Testis (tissue), 3 donors: ENCODE measurements around the gene PTPRN2. TPM values are rescaled to one million over a fixed set of nuclear protein-coding genes. Genes with fewer than 3 reads are reported as not detected.

ENCODE experiments used
- DNase-seq: peaks from one replicate; pipeline ENCODE4 v3.0.0-alpha.2; 2019
- H3K27ac ChIP-seq, 2 donors: fragments of 200-600 bp; sonication (generic); one replicate each; pipeline ENCODE4 v1.5.1; 2019
- H3K27me3 ChIP-seq: fragments of 200-600 bp; sonication (generic); one replicate; pipeline ENCODE4 v1.5.1; 2019
- H3K36me3 ChIP-seq: fragments of 200-600 bp; sonication (generic); one replicate; pipeline ENCODE4 v1.5.1; 2017; ENCODE audit warnings: low read depth; ENCODE audit errors: missing control alignments
- H3K4me1 ChIP-seq: fragments of 200-600 bp; sonication (generic); one replicate; pipeline ENCODE4 v1.5.1; 2019
- H3K4me3 ChIP-seq, 2 donors: fragments of 200-600 bp; sonication (generic); one replicate each; pipeline ENCODE4 v1.5.1; 2017 to 2019
- H3K9me3 ChIP-seq: fragments of 200-600 bp; sonication (generic); one replicate; pipeline ENCODE4 v1.5.1; 2017
- POLR2A ChIP-seq: fragments of 450-650 bp; IDR thresholded peaks from one replicate; pipeline ENCODE4 v1.6.1; 2017; ENCODE audit warnings: antibody characterized with exemption, mild to moderate bottlenecking, moderate library complexity
- WGBS, 2 donors: methylation state at CpG; one replicate each; pipeline ENCODE4 v1.1.5; 2018; 5-methylcytosine and 5-hydroxymethylcytosine counted together
- intact Hi-C: fragments of 100-400 bp; cut with DNase I; formaldehyde crosslinking; loops from one replicate; pipeline ENCODE4 v1.15.1; 2023; ENCODE audit warnings: low total_unique reads
- polyA plus RNA-seq: library from polyadenylated mRNA; stranded (reverse); fragments of 350-450 nt; fragmentation: Illumina TruSeq; extraction: RNeasy Lipid Tissue Mini Kit (QIAGEN cat#74804); gene quantifications from one replicate; pipeline ENCODE4 v1.2.3, GENCODE V29; 2014; ENCODE audit warnings: low read depth, low replicate concordance; ENCODE audit not compliant: insufficient read depth
- total RNA-seq, 2 donors: library from RNA; depleted of rRNA; stranded (reverse); fragments of >200 nt; gene quantifications; one replicate each; pipeline ENCODE4 v1.2.3, GENCODE V29; 2016
- TF ChIP-seq, protein P1 (sequence below), 3 experiments: fragments of 450-650 bp in 2 of 3; fragments of 200-600 bp in 1 of 3; sonication (generic) in 1 of 3; IDR thresholded peaks; one replicate each; pipeline ENCODE4 v1.5.1; 2016 to 2019; ENCODE audit warnings: antibody characterized with exemption in 3 of 3, mild to moderate bottlenecking in 2 of 3, moderate library complexity in 1 of 3

The PTPRN2 gene
- total and polyA plus RNA-seq, 3 donors from 2014 or later = 9.3 to 10.8 (median 9.8) TPM

DNA sequence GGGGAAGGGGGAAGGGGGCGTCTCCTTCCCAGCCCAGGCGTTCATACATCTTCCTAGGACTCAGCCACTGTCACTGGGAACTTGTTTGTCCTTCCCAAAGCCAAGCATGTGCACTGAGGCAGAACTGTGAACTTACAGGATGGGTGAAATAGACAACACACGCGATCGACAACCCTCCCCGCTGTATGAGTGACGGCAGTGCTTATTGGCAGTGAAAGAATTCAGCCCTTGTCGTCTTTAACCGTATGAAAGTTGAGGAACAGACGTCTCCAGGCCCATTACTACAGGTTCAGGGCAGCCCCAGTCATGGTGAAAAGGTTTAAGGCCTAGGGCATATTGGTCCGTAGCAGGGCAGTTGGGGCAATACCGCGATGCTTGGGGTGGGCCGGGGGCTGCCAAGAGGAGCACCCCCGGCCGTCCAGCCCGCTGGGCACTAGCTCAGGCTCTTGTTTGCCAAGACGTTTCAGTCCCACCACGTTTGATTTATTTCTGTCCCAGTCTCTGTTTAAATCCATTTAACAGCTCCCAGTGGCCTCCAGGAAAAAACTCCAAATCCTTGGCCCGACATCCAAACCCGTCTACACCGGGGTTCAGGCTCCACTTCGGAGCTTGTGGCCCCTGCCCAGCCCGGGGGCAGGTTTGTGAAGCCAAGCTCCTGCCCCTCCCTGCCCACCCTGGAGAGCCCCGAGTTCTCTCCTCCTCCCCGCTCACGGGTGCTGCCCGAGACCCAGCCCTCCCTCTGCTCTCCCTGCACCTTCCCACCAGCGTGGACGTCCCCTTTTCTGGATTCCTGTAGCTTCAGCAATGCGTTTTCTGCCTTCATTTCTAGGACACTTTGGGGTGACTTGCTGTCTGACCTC is 1091.0 kb downstream of the PTPRN2 start:
- Histone ChIP-seq H3K4me1 (no peaks in the 10 kb centered on the region), H3K36me3 (no peaks in the 10 kb centered on the region), H3K9me3 (no peaks in the 10 kb centered on the region), H3K27me3 (no peaks in the 10 kb centered on the region), H3K27ac (no peak overlapping the region), H3K4me3 (no peak overlapping the region)
- no peak for DNase-seq
- 78 to 82% methylated on average over 31 of the region's 31 CpGs for WGBS, 2 donors
- intact Hi-C loops = no loop called here
- TF ChIP-seq, protein P1, sequence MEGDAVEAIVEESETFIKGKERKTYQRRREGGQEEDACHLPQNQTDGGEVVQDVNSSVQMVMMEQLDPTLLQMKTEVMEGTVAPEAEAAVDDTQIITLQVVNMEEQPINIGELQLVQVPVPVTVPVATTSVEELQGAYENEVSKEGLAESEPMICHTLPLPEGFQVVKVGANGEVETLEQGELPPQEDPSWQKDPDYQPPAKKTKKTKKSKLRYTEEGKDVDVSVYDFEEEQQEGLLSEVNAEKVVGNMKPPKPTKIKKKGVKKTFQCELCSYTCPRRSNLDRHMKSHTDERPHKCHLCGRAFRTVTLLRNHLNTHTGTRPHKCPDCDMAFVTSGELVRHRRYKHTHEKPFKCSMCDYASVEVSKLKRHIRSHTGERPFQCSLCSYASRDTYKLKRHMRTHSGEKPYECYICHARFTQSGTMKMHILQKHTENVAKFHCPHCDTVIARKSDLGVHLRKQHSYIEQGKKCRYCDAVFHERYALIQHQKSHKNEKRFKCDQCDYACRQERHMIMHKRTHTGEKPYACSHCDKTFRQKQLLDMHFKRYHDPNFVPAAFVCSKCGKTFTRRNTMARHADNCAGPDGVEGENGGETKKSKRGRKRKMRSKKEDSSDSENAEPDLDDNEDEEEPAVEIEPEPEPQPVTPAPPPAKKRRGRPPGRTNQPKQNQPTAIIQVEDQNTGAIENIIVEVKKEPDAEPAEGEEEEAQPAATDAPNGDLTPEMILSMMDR (IDR thresholded peaks at IDR 0.05) = no peak
- no peak for TF ChIP-seq POLR2A

DNA sequence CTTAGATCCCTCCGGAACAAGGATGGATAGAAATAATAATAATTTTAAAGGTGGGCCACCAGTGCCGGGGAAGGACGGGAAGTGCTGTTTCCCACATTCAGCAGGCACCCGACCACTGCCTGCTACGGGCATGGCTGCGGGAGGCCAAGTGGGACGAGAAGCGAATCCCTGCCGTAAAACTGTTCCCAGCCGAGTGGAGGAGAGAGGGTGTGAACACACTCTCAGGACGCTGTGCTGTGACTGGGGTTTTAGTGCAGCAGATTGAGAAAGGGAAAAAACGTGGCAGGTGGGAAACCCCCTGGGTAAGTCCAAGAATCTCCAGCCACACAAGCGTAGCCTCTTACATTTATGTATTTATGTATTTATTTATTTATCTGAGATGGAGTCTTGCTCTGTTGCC is 1092.0 kb downstream of the PTPRN2 start:
- Histone ChIP-seq H3K4me1 (no peaks in the 10 kb centered on the region), H3K4me3 (no peak overlapping the region), H3K27ac (no peak overlapping the region), H3K9me3 (no peaks in the 10 kb centered on the region), H3K27me3 (no peaks in the 10 kb centered on the region), H3K36me3 (no peaks in the 10 kb centered on the region)
- 70 to 76% methylated on average over 13 of the region's 13 CpGs for WGBS, 2 donors
- intact Hi-C loops = no loop called here
- DNase-seq = no peak
- TF ChIP-seq, protein P1 (IDR thresholded peaks at IDR 0.05) = no peak
- no peak for TF ChIP-seq POLR2A

GRCh38 chr7:157495177-157495553 is 1092.5 kb downstream of the PTPRN2 start:
- WGBS, 2 donors = 73% methylated on average over 2 of the region's 2 CpGs

GRCh38 chr7:157494506-157495176 is 1093.0 kb downstream of the PTPRN2 start:
- DNase-seq = no peak
- no peaks in the 10 kb centered on the region for H3K4me1 ChIP-seq
- 78 to 88% methylated on average over 9 to 12 of the region's 12 CpGs for WGBS, 2 donors
- TF ChIP-seq POLR2A = no peak
- TF ChIP-seq, protein P1 (IDR thresholded peaks at IDR 0.05) = no peak
- no peaks in the 10 kb centered on the region for H3K9me3 ChIP-seq
- no peaks in the 10 kb centered on the region for H3K36me3 ChIP-seq
- no peak overlapping the region for H3K27ac ChIP-seq
- H3K27me3 ChIP-seq = no peaks in the 10 kb centered on the region
- intact Hi-C loops = no loop called here
- no peak overlapping the region for H3K4me3 ChIP-seq

More at GRCh38 chr7:157495177-157495553, 1092.5 kb downstream of the PTPRN2 start:
- TF ChIP-seq, protein P1 (IDR thresholded peaks at IDR 0.05) = no peak
- TF ChIP-seq POLR2A = no peak
- intact Hi-C loops = no loop called here
- Histone ChIP-seq H3K9me3 (no peaks in the 10 kb centered on the region), H3K27me3 (no peaks in the 10 kb centered on the region), H3K4me3 (no peak overlapping the region), H3K4me1 (no peaks in the 10 kb centered on the region), H3K36me3 (no peaks in the 10 kb centered on the region), H3K27ac (no peak overlapping the region)
- no peak for DNase-seq
